Cardiac muscle cell (in vitro differentiated cells and primary cell): ENCODE results near the gene LY6G5B. TPM values are rescaled to one million over a fixed set of nuclear protein-coding genes. Genes with fewer than 3 reads are reported as not detected.

Source experiments
- DNase-seq, 2 donors: peaks; one replicate each; pipeline versions ENCODE4 v3.0.0 to v3.0.0-alpha.2; 2010 to 2017; ENCODE audit warnings: low read depth in 1 of 2, low spot score in 1 of 2
- H3K27ac ChIP-seq: fragments of 200-600 bp; sonication (generic); 2 replicates; pipeline ENCODE4 v1.5.1; 2016
- H3K27me3 ChIP-seq: fragments of 200-600 bp; sonication (generic); 2 replicates; pipeline ENCODE4 v1.6.0; 2016; ENCODE audit warnings: control low read depth
- H3K36me3 ChIP-seq: fragments of 200-600 bp; sonication (generic); 2 replicates; pipeline ENCODE4 v1.5.1; 2016; ENCODE audit warnings: control low read depth
- H3K4me1 ChIP-seq: fragments of 200-600 bp; sonication (generic); 2 replicates; pipeline ENCODE4 v1.8.1; 2017; ENCODE audit warnings: low read depth, mild to moderate bottlenecking, mixed run types
- H3K4me3 ChIP-seq: fragments of 200-600 bp; sonication (generic); 2 replicates; pipeline ENCODE4 v1.5.1; 2016; ENCODE audit warnings: mild to moderate bottlenecking
- H3K9me3 ChIP-seq: fragments of 200-600 bp; sonication (generic); 2 replicates; pipeline ENCODE4 v1.5.1; 2017; ENCODE audit warnings: low read depth, mild to moderate bottlenecking, control low read depth
- CTCF ChIP-seq: IDR thresholded peaks from 2 replicates; pipeline ENCODE4 v1.5.1; 2012; ENCODE audit warnings: low read depth, mild to moderate bottlenecking, low read length
- polyA plus RNA-seq: library from polyadenylated mRNA; unstranded; fragments of >200 nt; fragmentation: Nextera tagmentation; extraction: Ambion mirVana; gene quantifications from 2 replicates; pipeline ENCODE4 v1.2.1, GENCODE V29; 2016
- total RNA-seq: library from RNA; depleted of rRNA; stranded (reverse); fragments of >200 nt; gene quantifications from 2 replicates; pipeline ENCODE4 v1.2.3, GENCODE V29; 2016

The LY6G5B gene
- total and polyA plus RNA-seq, 2 experiments from 2014 or later, result 6.8 to 16.5 TPM

- Histone ChIP-seq H3K4me1 (no peaks in the 10 kb centered on the region), H3K4me3 (no peak overlapping the region), H3K9me3 (no peaks in the 10 kb centered on the region), H3K27ac (peak overlapping the region; percentile 23), H3K36me3 (peaks cover 91% of the 10 kb centered on the region), H3K27me3 (no peaks in the 10 kb centered on the region)
- TF ChIP-seq CTCF, result no peak
- no peak for DNase-seq
Measured at GRCh38 chr6:31631209-31631608, 38.6 kb upstream of the LY6G5B start.

- Histone ChIP-seq H3K9me3 (no peaks in the 10 kb centered on the region), H3K36me3 (peaks cover 91% of the 10 kb centered on the region), H3K27ac (peak overlapping the region; percentile 80), H3K27me3 (no peaks in the 10 kb centered on the region), H3K4me3 (no peak overlapping the region), H3K4me1 (no peaks in the 10 kb centered on the region)
- DNase-seq, result no peak
- TF ChIP-seq CTCF, result no peak
Measured at GRCh38 chr6:31631681-31632278, 38.0 kb upstream of the LY6G5B start.

DNA sequence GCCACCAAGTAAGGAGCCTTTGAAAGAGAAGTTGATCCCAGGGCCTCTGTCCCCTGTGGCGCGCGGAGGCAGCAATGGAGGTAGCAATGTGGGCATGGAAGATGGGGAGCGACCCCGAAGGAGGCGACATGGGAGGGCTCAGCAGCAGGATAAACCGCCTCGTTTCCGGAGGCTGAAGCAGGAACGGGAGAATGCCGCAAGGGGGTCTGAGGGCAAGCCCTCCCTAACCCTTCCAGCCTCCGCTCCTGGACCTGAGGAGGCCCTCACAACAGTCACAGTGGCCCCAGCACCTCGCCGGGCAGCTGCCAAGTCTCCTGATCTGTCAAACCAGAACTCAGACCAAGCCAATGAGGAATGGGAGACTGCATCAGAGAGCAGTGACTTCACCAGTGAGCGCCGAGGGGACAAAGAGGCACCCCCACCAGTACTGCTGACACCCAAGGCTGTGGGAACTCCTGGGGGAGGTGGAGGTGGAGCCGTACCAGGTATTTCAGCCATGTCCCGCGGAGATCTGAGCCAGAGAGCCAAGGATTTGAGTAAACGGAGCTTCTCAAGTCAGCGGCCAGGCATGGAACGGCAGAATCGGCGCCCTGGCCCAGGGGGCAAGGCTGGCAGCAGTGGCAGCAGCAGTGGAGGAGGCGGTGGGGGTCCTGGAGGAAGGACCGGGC, 37.4 kb upstream of the LY6G5B start:
- no peaks in the 10 kb centered on the region for H3K4me1 ChIP-seq
- H3K27me3 ChIP-seq, result no peaks in the 10 kb centered on the region
- H3K4me3 ChIP-seq, result no peak overlapping the region
- no peak for TF ChIP-seq CTCF
- peaks cover 92% of the 10 kb centered on the region for H3K36me3 ChIP-seq
- no peak for DNase-seq
- no peaks in the 10 kb centered on the region for H3K9me3 ChIP-seq
- H3K27ac ChIP-seq, result peak overlapping the region; percentile 80

DNA sequence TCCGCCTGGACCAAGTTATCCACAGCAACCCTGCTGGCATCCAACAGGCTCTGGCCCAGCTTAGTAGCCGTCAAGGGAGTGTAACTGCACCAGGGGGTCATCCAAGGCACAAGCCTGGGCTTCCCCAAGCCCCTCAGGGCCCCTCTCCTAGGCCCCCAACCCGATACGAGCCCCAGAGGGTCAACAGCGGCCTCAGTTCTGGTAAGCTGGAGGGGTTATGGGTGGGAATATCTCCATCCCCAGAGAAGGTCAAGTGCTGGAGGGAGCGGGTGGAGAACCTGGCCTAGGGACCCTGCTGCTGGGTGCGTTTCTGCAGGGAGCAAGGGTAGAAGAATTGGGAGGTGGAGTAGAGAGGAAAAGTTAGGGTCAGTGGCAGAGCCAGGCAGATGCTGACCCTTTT, 36.3 kb upstream of the LY6G5B start:
- peaks cover 90% of the 10 kb centered on the region for H3K36me3 ChIP-seq
- DNase-seq, result no peak
- H3K4me1 ChIP-seq, result no peaks in the 10 kb centered on the region
- H3K9me3 ChIP-seq, result no peaks in the 10 kb centered on the region
- no peaks in the 10 kb centered on the region for H3K27me3 ChIP-seq
- H3K4me3 ChIP-seq, result no peak overlapping the region
- H3K27ac ChIP-seq, result peak overlapping the region; percentile 80
- no peak for TF ChIP-seq CTCF

DNA sequence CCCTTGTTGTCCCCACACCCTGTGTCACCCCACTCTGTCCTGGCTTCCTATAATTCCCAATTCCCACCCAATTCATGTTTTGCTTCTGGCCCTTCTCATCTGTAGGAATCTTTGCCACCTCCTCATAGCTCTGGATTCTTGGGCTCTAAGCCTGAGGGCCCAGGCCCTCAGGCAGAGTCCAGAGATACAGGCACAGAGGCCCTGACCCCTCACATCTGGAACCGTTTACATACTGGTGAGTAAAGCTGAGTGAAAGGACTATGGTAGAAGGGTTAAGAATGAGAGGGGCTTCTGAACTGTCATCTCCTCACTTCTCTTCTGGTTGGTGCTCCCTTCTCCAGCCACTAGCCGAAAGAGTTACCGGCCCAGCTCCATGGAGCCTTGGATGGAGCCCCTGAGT, 35.6 kb upstream of the LY6G5B start:
- peak overlapping the region; percentile 80 for H3K27ac ChIP-seq
- no peaks in the 10 kb centered on the region for H3K27me3 ChIP-seq

More for the DNA sequence above, 35.6 kb upstream of the LY6G5B start:
- Histone ChIP-seq H3K36me3 (peaks cover 88% of the 10 kb centered on the region), H3K4me1 (no peaks in the 10 kb centered on the region), H3K9me3 (no peaks in the 10 kb centered on the region), H3K4me3 (no peak overlapping the region)
- no peak for DNase-seq
- no peak for TF ChIP-seq CTCF
